A673 (cell line): Measurements from ENCODE around the gene SHLD1.

Source experiments
- EZH2 ChIP-seq: fragments of 200-600 bp; sonication (generic); IDR thresholded peaks from 2 replicates; pipeline ENCODE4 v1.6.1; 2017; ENCODE audit warnings: borderline replicate concordance, low read depth, mild to moderate bottlenecking, mixed read lengths, antibody characterized with exemption, low read length; ENCODE audit not compliant: poor library complexity, severe bottlenecking
- TF ChIP-seq, protein P1 (sequence below): fragments of 300-800, 200-600 bp; sonication (generic); conservative IDR thresholded peaks from 2 replicates; pipeline ENCODE4 v1.5.1; 2017; ENCODE audit warnings: low read depth, mild to moderate bottlenecking, antibody characterized with exemption, low read length, moderate library complexity, mixed read lengths

DNA sequence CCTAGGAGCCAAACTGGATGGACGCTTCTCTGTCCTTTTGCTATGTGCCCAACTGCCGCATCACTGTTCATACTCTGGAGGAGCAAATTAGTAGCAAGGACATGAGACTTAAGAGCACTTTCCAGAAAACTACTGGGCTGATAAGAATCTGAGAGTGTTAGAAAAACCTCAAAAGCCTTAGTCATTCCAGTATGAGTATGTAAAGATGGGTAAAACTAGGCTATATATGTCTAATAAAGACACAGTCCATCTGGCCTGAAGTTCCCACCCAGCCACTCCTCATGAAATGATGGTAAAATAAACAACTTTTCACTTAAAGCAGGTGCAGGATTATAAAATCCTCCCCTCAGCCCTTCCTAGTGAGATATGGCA, 30.6 kb downstream of the SHLD1 start:
- TF ChIP-seq, protein P1, sequence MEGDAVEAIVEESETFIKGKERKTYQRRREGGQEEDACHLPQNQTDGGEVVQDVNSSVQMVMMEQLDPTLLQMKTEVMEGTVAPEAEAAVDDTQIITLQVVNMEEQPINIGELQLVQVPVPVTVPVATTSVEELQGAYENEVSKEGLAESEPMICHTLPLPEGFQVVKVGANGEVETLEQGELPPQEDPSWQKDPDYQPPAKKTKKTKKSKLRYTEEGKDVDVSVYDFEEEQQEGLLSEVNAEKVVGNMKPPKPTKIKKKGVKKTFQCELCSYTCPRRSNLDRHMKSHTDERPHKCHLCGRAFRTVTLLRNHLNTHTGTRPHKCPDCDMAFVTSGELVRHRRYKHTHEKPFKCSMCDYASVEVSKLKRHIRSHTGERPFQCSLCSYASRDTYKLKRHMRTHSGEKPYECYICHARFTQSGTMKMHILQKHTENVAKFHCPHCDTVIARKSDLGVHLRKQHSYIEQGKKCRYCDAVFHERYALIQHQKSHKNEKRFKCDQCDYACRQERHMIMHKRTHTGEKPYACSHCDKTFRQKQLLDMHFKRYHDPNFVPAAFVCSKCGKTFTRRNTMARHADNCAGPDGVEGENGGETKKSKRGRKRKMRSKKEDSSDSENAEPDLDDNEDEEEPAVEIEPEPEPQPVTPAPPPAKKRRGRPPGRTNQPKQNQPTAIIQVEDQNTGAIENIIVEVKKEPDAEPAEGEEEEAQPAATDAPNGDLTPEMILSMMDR = no peak
- TF ChIP-seq EZH2 = no peak
